Right renal pelvis (tissue), 4 donors: ENCODE data around the gene HVCN1. TPM values are rescaled to one million over a fixed set of nuclear protein-coding genes. Genes with fewer than 3 reads are reported as not detected.
"Not testable (repeated sequence)": the region's sequence is repeated elsewhere in the genome, so short reads cannot be mapped to it uniquely, and the experiment has no call there.

Source experiments
- DNase-seq, 4 donors: peaks; one replicate each; pipeline ENCODE4 v3.0.0-alpha.2; 2013; ENCODE audit warnings: low read depth in 4 of 4, low spot score in 3 of 4, missing footprints in 1 of 4
- polyA plus RNA-seq, 4 donors: library from polyadenylated mRNA; unstranded; fragments of 120-200 nt; gene quantifications; one replicate each; pipeline ENCODE4 v1.2.1, GENCODE V29; 2013; ENCODE audit not compliant: insufficient read length in 4 of 4

Gene HVCN1, protein sequence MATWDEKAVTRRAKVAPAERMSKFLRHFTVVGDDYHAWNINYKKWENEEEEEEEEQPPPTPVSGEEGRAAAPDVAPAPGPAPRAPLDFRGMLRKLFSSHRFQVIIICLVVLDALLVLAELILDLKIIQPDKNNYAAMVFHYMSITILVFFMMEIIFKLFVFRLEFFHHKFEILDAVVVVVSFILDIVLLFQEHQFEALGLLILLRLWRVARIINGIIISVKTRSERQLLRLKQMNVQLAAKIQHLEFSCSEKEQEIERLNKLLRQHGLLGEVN
- 10 to 100 TPM in 2 of 4 donors, 1 to 10 TPM in 2; 9.1 to 11.2 (median 10.2) TPM for polyA plus RNA-seq

GRCh38 chr12:110688446-110689280 lies at the start of gene HVCN1:
TSS of gene HVCN1 (minus strand) at chr12:110689115. CDS start at chr12:110683245, 5,870 bp downstream.
- no peak for DNase-seq

DNA sequence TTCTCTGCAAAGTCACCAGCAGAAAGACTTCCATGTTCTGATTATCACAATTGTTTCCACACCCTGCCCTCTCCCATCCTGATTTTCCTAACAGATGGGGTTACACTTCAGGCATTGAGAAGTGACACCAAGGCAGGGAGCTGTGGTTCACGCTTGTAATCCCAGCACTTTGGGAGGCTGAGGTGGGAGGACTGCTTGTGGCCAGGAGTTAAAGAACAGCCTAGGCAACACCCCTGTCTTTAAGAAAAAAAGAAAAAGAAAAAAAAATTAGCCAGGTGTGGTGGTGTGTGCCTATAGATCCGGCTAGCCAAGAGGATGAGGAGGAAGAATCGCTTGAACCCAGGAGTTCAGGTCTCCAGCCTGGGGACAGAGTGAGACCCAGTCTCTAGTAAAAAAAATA lies 48.6 kb upstream of the HVCN1 start:
- no peak for DNase-seq

DNA sequence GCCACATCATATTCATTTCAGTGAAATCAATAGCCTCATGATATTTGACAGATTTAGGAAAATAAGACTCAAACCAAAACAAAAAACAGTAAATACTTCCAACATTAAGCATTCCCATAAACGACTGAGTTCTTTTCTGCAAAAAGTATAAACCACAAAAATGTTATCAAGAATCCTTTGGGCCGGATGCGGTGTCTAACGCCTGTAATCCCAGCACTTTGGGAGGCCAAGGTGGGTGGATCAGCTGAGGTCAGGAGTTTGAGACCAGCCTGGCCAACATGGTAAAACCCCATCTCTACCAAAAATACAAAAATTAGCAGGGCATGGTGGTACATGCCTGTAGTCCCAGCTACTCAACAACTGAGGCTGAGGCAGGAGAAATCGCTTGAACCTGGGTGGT lies 48.1 kb upstream of the HVCN1 start:
- not testable (repeated sequence) for DNase-seq

DNA sequence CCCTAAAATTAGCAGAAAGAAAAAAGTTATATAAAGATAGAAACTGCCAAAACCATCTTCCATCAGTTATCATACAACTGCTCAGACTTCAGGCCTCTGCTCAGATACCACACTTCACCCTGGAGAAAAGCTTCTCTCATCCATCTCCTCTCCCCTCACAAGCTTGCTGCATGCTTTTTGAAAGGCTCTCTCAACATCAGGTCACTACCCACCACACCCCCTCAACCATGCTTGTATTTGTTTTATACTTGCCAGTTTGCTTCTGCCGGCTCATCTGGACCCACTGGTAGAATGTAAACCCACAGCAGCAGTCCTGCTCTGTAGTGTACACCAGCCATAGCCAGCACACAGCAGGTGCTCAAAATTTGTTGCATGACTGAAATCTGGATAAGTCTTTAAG lies 45.0 kb upstream of the HVCN1 start:
- DNase-seq: no peak

DNA sequence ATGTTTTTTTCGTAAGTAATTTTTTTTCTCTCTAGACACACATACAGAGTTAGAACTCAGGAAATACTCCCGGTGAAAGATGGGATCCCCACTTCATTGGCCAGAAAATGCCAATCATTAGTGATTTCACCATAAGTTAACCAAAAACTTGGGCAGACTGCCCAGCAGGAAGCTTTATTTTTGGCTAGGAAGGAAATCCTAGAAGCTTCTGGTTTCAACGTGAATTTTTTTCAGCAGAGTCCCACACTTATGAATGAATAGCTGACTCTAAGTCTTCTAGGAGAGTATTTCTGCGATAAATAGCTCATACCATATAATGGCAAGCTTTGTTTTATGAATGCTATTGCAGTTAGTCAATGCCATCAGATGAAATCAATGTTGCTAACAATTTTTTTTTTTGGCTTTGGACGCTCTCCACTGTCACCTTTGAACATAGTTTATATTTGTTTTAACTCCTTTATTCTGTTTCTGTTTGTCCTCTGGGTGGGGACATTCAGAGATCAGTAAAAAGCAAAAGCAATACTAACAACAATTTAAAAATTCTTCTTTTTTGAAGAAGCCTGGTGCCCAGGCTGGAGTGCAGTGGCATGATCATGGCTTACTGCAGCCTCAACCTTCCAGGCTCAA lies 44.3 kb upstream of the HVCN1 start:
- no peak for DNase-seq

GRCh38 chr12:110732572-110732971 lies 43.7 kb upstream of the HVCN1 start:
- DNase-seq: no peak

DNA sequence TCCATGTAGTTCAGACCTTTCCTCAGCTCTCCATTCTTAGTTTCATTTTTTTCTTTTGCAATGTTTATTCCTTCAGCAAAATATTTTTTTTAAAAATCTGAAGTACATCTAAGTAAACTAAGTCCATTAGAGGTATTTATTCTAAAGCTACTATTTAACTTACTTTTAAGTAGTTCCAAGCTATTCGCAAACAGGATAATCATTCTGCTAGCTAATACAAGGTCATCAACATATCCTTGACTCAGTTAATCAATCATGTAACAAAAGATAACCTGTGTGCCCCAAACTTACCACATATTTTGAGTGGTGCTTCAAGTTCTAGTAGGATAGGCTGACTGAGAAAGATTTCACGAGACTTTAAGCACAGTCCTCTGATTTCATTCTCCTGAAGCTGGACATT lies 42.6 kb upstream of the HVCN1 start:
- DNase-seq: no peak

GRCh38 chr12:110728628-110729027 lies 39.7 kb upstream of the HVCN1 start:
- no peak for DNase-seq

DNA sequence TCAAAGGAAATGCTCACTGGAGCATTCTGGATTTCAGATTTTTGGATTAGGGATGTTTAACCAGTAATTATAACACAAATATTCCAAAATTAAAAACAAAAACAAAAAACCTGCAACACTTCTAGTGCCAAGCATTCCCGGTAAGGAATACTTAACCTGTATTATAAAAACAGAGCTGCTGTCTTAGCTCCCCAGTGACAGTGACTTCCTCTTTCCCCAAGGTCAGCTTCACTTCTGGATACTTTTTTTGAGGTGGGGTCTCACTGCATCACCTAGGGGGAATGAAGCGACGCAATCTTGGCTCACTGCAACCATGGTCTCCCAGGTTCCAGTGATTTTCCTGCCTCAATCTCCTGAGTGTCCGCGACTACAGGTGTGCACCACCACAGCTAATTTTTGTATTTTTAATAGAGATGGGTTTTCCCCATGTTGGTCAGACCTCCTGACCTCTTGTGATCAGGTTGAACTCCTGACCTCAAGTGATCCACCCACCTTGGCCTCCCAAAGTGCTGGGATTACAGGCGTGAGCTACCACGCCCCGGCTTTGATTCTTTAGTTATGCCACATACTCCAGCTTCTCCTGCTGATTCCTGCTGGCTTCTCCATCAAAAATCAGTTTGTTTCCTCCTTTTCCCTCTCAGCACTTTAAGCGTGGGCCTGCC lies 37.9 kb upstream of the HVCN1 start:
- no peak for DNase-seq

GRCh38 chr12:110726028-110726427 lies 37.1 kb upstream of the HVCN1 start:
- no peak for DNase-seq

GRCh38 chr12:110725267-110725666 lies 36.4 kb upstream of the HVCN1 start:
- no peak for DNase-seq

- DNase-seq: not testable (repeated sequence)
Observed at GRCh38 chr12:110722892-110723291, 34.0 kb upstream of the HVCN1 start.

- no peak for DNase-seq
Observed at GRCh38 chr12:110721570-110721969, 32.7 kb upstream of the HVCN1 start.

- DNase-seq: no peak
Observed at GRCh38 chr12:110720516-110720915, 31.6 kb upstream of the HVCN1 start.

DNA sequence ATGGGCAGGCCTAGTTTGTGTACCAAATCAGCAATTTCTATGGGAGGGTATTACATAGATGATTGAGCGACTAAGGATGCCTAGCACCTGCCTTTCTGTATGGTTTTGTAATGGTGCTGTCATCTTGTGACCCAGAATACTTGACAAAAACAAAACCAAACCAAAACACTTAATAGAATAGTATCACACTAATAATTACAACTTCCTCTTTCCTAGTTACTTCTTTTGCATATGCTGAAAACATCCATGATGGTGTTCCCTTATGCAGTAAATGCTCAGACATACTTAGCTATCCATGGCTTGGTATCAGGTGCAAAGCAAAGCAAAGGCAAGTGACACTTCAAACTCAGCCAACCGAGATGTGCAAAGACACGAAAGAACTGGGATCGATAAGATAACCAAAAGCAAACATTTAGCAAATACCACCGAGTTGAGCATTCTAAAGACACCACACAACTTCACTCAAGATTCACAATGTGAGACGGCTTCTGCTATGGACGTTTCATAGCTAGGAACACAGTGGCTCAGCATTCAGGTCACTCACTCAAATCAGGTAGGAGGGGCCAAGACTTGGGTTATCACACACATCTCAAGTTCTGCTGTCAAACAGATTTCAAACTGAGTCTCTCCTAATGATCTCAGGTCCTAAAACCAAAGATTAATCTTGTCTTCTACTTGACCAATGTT lies 29.4 kb upstream of the HVCN1 start:
- DNase-seq: no peak

DNA sequence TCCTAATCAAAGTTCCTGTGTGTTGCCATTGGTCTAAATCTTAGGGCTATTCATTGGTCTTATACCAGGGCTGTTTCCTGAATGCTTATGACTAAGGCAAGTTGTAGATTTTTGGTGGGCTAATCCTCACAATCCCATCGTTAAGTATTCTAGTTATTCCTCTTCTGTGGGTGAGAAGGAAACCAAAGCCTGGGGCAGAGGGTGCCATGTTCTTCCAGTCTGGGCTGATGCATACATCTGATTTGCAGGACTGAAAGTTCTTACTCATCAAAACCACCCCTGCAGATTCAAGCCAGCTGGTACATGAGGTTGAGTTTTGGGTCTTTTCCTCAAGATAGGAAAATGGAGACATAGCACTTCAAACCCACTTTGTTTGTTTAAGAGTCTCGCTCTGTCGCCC lies 28.1 kb upstream of the HVCN1 start:
- no peak for DNase-seq

GRCh38 chr12:110708917-110709316 lies 20.0 kb upstream of the HVCN1 start:
- no peak for DNase-seq

DNA sequence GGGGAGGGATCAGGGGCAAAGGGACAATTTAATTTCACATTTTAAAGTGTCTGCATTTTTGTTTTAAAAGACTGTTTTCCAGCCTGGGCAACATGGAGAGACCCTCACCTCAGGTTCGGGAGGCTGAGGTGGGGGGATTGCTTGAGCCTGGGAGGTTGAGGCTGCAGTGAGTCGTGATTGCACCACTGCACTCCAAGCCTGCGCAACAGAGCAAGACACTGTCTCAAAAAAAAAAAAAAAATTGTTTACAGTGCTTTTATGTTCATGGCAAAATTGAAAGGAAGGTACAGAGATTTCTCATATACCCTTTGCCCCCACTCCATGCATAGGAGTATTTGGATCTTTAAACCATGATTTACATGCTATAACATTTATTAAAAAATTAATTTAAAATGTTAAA lies 16.4 kb upstream of the HVCN1 start:
- no peak for DNase-seq

GRCh38 chr12:110704750-110705149 lies 15.8 kb upstream of the HVCN1 start:
- no peak for DNase-seq

- no peak for DNase-seq
Observed at GRCh38 chr12:110704231-110704630, 15.3 kb upstream of the HVCN1 start.
